AG08396 (cell line): ENCODE results near the gene CEACAM6.
A peak's percentile ranks its signal among the peaks of the same experiment; 100 is the strongest.

ENCODE experiments used
- DNase-seq: peaks from one replicate; pipeline ENCODE4 v3.0.0; 2012; ENCODE audit warnings: low spot score, mixed read lengths

The CEACAM6 gene

GRCh38 chr19:41796901-41797300, 41.6 kb downstream of the CEACAM6 start:
- no peak for DNase-seq

- no peak for DNase-seq
These were observed 44.2 kb downstream of the CEACAM6 start for GRCh38 chr19:41799444-41800000.

- no peak for DNase-seq
These were observed 45.7 kb downstream of the CEACAM6 start for GRCh38 chr19:41801031-41801430.

DNA sequence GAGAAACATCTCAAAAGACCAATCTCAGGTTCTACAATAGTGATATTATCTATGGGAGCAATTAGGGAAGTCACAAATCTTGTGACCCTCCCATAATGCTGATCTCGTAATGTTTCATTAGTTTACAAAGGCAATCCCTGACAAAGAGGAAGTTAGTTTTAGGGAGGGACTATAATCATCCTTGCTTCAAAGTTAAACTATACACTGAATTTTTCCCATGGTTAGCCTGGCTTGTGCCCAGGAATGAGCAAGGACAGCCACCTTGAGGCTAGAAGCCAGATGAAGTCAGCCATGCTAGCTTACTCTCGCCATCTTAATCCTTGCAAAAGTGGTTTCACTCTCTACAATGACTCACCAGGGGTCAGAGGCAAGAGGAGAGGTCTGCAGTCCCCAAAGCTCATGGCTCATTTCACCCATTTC, 46.5 kb downstream of the CEACAM6 start:
- DNase-seq: no peak

DNA sequence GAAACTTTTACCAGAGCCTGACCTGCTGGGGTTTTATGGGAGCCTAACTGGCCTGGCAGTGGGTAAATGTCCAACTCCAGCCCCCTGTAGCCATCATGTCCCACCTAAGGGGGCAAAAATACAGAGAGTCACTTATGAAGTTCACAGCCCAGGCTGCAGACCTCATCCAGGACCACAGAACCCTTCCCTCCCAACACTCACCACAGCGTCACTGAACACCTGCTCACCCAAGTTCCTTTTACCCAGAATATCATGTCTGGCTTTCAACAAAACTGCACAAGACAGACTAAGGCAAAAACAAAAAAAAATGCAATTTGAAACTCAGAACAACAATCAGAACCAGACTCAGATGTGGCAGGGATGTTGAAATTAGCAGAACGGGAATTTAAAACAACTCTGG, 47.4 kb downstream of the CEACAM6 start:
- no peak for DNase-seq

GRCh38 chr19:41804336-41804735, 49.0 kb downstream of the CEACAM6 start:
- DNase-seq: no peak

- no peak for DNase-seq
These were observed 51.8 kb downstream of the CEACAM6 start for GRCh38 chr19:41807176-41807575.

GRCh38 chr19:41808663-41809566, 53.6 kb downstream of the CEACAM6 start:
- DNase-seq: no peak

DNA sequence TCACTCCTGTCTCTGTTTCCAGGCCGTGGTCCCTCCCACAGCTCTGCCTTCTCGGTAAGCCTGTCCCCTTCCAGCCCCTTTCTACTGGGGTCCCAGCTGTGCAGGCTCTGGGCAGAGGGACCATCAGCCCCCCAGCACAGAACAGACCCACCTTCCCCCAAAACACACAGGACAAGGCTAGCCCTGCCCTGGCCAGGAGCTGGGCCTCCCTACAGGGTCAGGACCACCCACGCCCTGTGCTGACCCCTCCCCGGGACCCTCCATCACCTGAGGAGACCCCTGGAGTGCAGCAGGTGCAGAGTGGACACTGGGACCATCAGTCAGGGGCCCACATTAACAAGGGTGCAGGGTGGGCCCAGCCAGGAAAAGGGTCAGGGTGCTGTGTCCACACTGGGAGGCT, 55.0 kb downstream of the CEACAM6 start:
- no peak for DNase-seq

DNA sequence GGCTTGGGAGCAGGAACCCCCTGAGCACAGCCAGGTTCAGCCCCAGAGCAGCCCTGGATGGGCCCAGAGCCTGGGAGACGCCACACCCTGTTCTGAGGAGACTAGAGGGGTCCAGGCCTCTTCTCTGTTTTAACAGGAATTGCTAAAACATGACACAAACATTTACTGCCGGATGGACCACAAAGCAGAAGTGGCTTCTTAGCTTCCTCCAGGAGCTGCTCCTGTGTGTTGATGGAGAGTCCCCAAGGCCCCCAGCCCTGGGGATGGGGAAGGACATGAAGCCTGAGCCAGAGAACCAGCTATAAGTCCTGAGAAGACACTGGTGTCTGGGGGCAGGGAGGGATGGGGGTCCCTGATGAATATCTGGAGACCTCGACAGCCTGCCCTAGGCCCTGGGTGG, 55.7 kb downstream of the CEACAM6 start:
- DNase-seq: no peak

GRCh38 chr19:41811981-41812380, 56.7 kb downstream of the CEACAM6 start:
- DNase-seq: no peak

- no peak for DNase-seq
These were observed 58.6 kb downstream of the CEACAM6 start for GRCh38 chr19:41813911-41814310.

GRCh38 chr19:41815301-41815700, 60.0 kb downstream of the CEACAM6 start:
- no peak for DNase-seq

- DNase-seq: no peak
These were observed 61.4 kb downstream of the CEACAM6 start for GRCh38 chr19:41816761-41817160.

GRCh38 chr19:41821003-41821735, 65.8 kb downstream of the CEACAM6 start:
- peak; percentile 46 for DNase-seq
